ENCODE results near the gene KLK2. TPM values are rescaled to one million over a fixed set of nuclear protein-coding genes. Genes with fewer than 3 reads are reported as not detected.

Gene KLK2
- total RNA-seq, 1 experiment from 2014 or later = not detected

- in situ Hi-C loops (cut with HindIII; ENCODE audit: low pct_unique_long_range_greater_than_20kb, low sequenced_read_pairs) = no loop called here
- no peak for DNase-seq (ENCODE audit: low read depth)
These were observed 30.0 kb upstream of the KLK2 start for GRCh38 chr19:50843205-50843604.

- in situ Hi-C loops (cut with HindIII; ENCODE audit: low pct_unique_long_range_greater_than_20kb, low sequenced_read_pairs) = no loop called here
- no peak for DNase-seq (ENCODE audit: low read depth)
These were observed 29.5 kb upstream of the KLK2 start for GRCh38 chr19:50843701-50844221.

GRCh38 chr19:50844296-50844935, 28.8 kb upstream of the KLK2 start:
- no peak for DNase-seq (ENCODE audit: low read depth)
- in situ Hi-C loops (cut with HindIII; ENCODE audit: low pct_unique_long_range_greater_than_20kb, low sequenced_read_pairs) = no loop called here

GRCh38 chr19:50850738-50851137, 22.5 kb upstream of the KLK2 start:
- DNase-seq (ENCODE audit: low read depth) = no peak
- in situ Hi-C loops (cut with HindIII; ENCODE audit: low pct_unique_long_range_greater_than_20kb, low sequenced_read_pairs) = no loop called here

GRCh38 chr19:50851620-50852019, 21.6 kb upstream of the KLK2 start:
- DNase-seq (ENCODE audit: low read depth) = no peak
- in situ Hi-C loops (cut with HindIII; ENCODE audit: low pct_unique_long_range_greater_than_20kb, low sequenced_read_pairs) = no loop called here

- DNase-seq (ENCODE audit: low read depth) = no peak
- in situ Hi-C loops (cut with HindIII; ENCODE audit: low pct_unique_long_range_greater_than_20kb, low sequenced_read_pairs) = no loop called here
These were observed 18.4 kb upstream of the KLK2 start, which contains the start of gene KLK3 for GRCh38 chr19:50854636-50855410. TSS of gene KLK3 (plus strand) at chr19:50854915. CDS start at chr19:50854956, 41 bp downstream.

- no peak for DNase-seq (ENCODE audit: low read depth)
- in situ Hi-C loops (cut with HindIII; ENCODE audit: low pct_unique_long_range_greater_than_20kb, low sequenced_read_pairs) = no loop called here
These were observed 15.9 kb upstream of the KLK2 start for GRCh38 chr19:50857366-50857765.

- no peak for DNase-seq (ENCODE audit: low read depth)
- in situ Hi-C loops (cut with HindIII; ENCODE audit: low pct_unique_long_range_greater_than_20kb, low sequenced_read_pairs) = no loop called here
These were observed 14.4 kb upstream of the KLK2 start for GRCh38 chr19:50858886-50859285.

GRCh38 chr19:50859849-50860248, 13.4 kb upstream of the KLK2 start:
- DNase-seq (ENCODE audit: low read depth) = no peak
- in situ Hi-C loops (cut with HindIII; ENCODE audit: low pct_unique_long_range_greater_than_20kb, low sequenced_read_pairs) = no loop called here

GRCh38 chr19:50861010-50861409, 12.2 kb upstream of the KLK2 start:
- in situ Hi-C loops (cut with HindIII; ENCODE audit: low pct_unique_long_range_greater_than_20kb, low sequenced_read_pairs) = no loop called here
- no peak for DNase-seq (ENCODE audit: low read depth)

GRCh38 chr19:50861496-50862286, 11.5 kb upstream of the KLK2 start:
- DNase-seq (ENCODE audit: low read depth) = no peak
- in situ Hi-C loops (cut with HindIII; ENCODE audit: low pct_unique_long_range_greater_than_20kb, low sequenced_read_pairs) = no loop called here

- no peak for DNase-seq (ENCODE audit: low read depth)
- in situ Hi-C loops (cut with HindIII; ENCODE audit: low pct_unique_long_range_greater_than_20kb, low sequenced_read_pairs) = no loop called here
These were observed 3.8 kb upstream of the KLK2 start for GRCh38 chr19:50869479-50869878.

- in situ Hi-C loops (cut with HindIII; ENCODE audit: low pct_unique_long_range_greater_than_20kb, low sequenced_read_pairs) = no loop called here
- no peak for DNase-seq (ENCODE audit: low read depth)
These were observed 2.7 kb upstream of the KLK2 start for GRCh38 chr19:50870417-50871089.

GRCh38 chr19:50874211-50874610, 972 bp downstream of the KLK2 start:
- DNase-seq (ENCODE audit: low read depth) = no peak
- in situ Hi-C loops (cut with HindIII; ENCODE audit: low pct_unique_long_range_greater_than_20kb, low sequenced_read_pairs) = no loop called here

- in situ Hi-C loops (cut with HindIII; ENCODE audit: low pct_unique_long_range_greater_than_20kb, low sequenced_read_pairs) = no loop called here
- DNase-seq (ENCODE audit: low read depth) = no peak
These were observed 2.7 kb downstream of the KLK2 start for GRCh38 chr19:50875795-50876422.

- no peak for DNase-seq (ENCODE audit: low read depth)
- in situ Hi-C loops (cut with HindIII; ENCODE audit: low pct_unique_long_range_greater_than_20kb, low sequenced_read_pairs) = no loop called here
These were observed 3.2 kb downstream of the KLK2 start for GRCh38 chr19:50876456-50876855.

GRCh38 chr19:50877338-50877737, 4.1 kb downstream of the KLK2 start:
- in situ Hi-C loops (cut with HindIII; ENCODE audit: low pct_unique_long_range_greater_than_20kb, low sequenced_read_pairs) = no loop called here
- no peak for DNase-seq (ENCODE audit: low read depth)

- no peak for DNase-seq (ENCODE audit: low read depth)
- in situ Hi-C loops (cut with HindIII; ENCODE audit: low pct_unique_long_range_greater_than_20kb, low sequenced_read_pairs) = no loop called here
These were observed 5.6 kb downstream of the KLK2 start for GRCh38 chr19:50878851-50879250.

Data from Caki2 (cell line).